ENCODE measurements around the gene DFFA. TPM values are rescaled to one million over a fixed set of nuclear protein-coding genes. Genes with fewer than 3 reads are reported as not detected.

DFFA gene
- total and polyA plus RNA-seq, 2 donors (not counting 1 experiment from before 2014, with no cell fraction given), result 27.8 to 33.5 TPM

DNA sequence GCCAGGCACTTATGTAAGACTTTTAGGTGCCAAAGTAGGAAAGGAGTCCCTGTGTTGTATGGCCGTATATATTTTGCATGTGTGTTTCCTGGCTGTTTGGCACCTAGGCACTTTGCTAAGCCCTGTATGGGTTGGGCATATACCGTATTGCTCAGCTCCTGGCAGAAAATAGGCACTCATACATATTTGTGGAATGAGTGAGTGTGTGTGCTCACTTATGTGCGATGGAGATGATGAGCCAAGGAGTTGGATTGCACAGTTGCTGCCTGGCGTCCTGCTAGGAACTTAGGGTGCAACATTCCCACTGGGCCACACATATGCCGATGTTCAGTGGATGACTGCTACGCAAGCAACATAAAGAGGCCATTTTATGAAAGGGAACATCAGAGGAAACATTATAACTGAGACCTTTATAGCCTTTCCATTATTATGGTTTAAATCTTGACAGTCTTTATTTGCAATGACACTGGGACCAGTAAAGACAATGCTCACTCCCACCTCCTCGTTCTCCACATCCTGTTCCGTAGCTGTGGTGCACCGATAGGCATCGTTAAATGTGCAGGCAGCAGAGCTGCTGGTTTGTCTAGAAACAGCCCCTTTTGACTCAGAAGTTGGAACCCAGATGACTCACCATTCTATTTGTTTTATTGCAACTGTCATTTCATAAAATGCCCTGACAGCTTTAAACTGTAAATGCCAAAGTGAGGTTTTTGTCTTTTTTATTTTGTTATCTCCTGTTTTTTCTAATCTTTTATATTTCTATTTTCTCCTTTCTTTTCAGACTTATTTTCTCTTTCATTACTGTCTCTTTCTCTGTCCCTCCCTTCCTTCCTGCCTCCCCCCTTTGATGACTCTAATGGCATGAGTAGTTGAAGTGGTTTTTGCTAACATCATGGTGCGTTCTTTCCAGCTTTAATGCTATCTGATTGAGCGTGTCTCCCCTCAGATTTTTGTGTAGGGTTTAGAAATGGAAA lies 38.5 kb upstream of the DFFA start:
- Histone ChIP-seq H3K9me3 (ENCODE audit: control insufficient read depth, insufficient read depth, low read depth, low read length) (no peaks in the 10 kb centered on the region), H3K27me3 (ENCODE audit: control insufficient read depth, insufficient read depth, low read length) (no peaks in the 10 kb centered on the region), H2AFZ (ENCODE audit: low read length) (no peak overlapping the region), H4K20me1 (ENCODE audit: control insufficient read depth, extremely low read depth, insufficient read depth, low read length) (no peaks in the 10 kb centered on the region), H3K9ac (ENCODE audit: insufficient read depth, low read length) (no peak overlapping the region), H3K27ac (ENCODE audit: insufficient read depth, low read length) (peak overlapping the region; percentile 85), H3K36me3 (ENCODE audit: control insufficient read depth, insufficient read depth, low read length) (no peaks in the 10 kb centered on the region), H3K4me2 (ENCODE audit: extremely low read depth, insufficient read depth, low read length) (peak overlapping the region; percentile 76), H3K4me3 (replicated peaks in 1 of 4; ENCODE audit: control extremely low read depth in 1 of 4, insufficient read depth in 1 of 4, low read depth in 3 of 4, low read length in 4 of 4) (peak overlapping the region; percentile 4 to 41 (median 18)), H3K4me1 (ENCODE audit: control insufficient read depth, extremely low read depth, insufficient read depth, low read length) (peaks cover 20% of the 10 kb centered on the region), H3K79me2 (ENCODE audit: control insufficient read depth, insufficient read depth, low read length) (peaks cover 26% of the 10 kb centered on the region)
- peak; percentile 88 to 96 for DNase-seq (ENCODE audit: low read depth in 2 of 2)
- TF ChIP-seq, protein P1, sequence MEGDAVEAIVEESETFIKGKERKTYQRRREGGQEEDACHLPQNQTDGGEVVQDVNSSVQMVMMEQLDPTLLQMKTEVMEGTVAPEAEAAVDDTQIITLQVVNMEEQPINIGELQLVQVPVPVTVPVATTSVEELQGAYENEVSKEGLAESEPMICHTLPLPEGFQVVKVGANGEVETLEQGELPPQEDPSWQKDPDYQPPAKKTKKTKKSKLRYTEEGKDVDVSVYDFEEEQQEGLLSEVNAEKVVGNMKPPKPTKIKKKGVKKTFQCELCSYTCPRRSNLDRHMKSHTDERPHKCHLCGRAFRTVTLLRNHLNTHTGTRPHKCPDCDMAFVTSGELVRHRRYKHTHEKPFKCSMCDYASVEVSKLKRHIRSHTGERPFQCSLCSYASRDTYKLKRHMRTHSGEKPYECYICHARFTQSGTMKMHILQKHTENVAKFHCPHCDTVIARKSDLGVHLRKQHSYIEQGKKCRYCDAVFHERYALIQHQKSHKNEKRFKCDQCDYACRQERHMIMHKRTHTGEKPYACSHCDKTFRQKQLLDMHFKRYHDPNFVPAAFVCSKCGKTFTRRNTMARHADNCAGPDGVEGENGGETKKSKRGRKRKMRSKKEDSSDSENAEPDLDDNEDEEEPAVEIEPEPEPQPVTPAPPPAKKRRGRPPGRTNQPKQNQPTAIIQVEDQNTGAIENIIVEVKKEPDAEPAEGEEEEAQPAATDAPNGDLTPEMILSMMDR (conservative IDR thresholded peaks at IDR 0.05 in 1 of 2, IDR thresholded peaks at IDR 0.05 in 1 of 2; ENCODE audit: low read depth in 1 of 2, low read length in 2 of 2), result no peak
- TF ChIP-seq EZH2 (IDR thresholded peaks at IDR 0.05; ENCODE audit: low read length, missing control alignments), result no peak

DNA sequence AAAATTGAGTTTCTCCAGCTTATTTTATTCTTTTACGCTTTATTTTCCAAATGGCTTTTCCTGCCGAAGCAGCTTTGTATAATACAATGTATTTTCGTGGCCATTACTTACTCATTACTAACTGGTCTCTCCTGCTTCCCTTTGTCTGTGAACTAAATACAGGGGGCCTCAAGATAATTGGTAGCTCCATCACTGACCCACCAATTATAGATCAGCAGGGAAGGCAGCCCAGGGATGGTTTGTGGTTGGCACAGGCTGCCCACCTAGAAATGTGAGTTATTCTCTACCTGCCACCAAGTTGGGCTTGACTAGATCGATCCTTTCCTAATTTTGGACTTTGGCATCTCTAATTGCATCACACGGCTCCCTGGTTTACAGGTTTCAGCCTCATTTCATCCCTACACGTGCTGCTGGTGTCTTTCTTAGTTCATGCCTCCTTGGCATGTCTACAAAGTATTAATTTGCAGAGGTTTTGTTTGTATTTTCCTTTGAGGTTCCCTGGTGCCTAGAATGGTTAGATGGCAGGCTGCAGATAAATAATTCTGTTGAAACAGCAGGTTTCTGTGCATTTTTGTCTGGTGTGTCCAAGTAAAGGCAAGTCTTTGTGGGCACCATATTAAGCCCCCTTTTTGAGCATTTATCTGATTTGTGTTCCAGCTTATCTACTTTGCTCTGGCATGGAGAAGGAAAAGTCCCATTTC lies 37.6 kb upstream of the DFFA start:
- DNase-seq (ENCODE audit: low read depth in 2 of 2), result no peak
- no peaks in the 10 kb centered on the region for H3K9me3 ChIP-seq (ENCODE audit: control insufficient read depth, insufficient read depth, low read depth, low read length)
- no peaks in the 10 kb centered on the region for H3K27me3 ChIP-seq (ENCODE audit: control insufficient read depth, insufficient read depth, low read length)
- TF ChIP-seq, protein P1 (conservative IDR thresholded peaks at IDR 0.05 in 1 of 2, IDR thresholded peaks at IDR 0.05 in 1 of 2; ENCODE audit: low read depth in 1 of 2, low read length in 2 of 2), result no peak
- TF ChIP-seq EZH2 (IDR thresholded peaks at IDR 0.05; ENCODE audit: low read length, missing control alignments), result no peak
- no peak overlapping the region for H2AFZ ChIP-seq (ENCODE audit: low read length)
- peaks cover 21% of the 10 kb centered on the region for H3K79me2 ChIP-seq (ENCODE audit: control insufficient read depth, insufficient read depth, low read length)
- no peaks in the 10 kb centered on the region for H3K36me3 ChIP-seq (ENCODE audit: control insufficient read depth, insufficient read depth, low read length)
- H3K4me3 ChIP-seq (replicated peaks in 1 of 4; ENCODE audit: control extremely low read depth in 1 of 4, insufficient read depth in 1 of 4, low read depth in 3 of 4, low read length in 4 of 4), result peak overlapping the region in 1 of 4 experiments; percentile 18
- peak overlapping the region; percentile 76 for H3K4me2 ChIP-seq (ENCODE audit: extremely low read depth, insufficient read depth, low read length)
- H3K27ac ChIP-seq (ENCODE audit: insufficient read depth, low read length), result peak overlapping the region; percentile 85
- peaks cover 18% of the 10 kb centered on the region for H3K4me1 ChIP-seq (ENCODE audit: control insufficient read depth, extremely low read depth, insufficient read depth, low read length)
- no peak overlapping the region for H3K9ac ChIP-seq (ENCODE audit: insufficient read depth, low read length)
- H4K20me1 ChIP-seq (ENCODE audit: control insufficient read depth, extremely low read depth, insufficient read depth, low read length), result no peaks in the 10 kb centered on the region

DNA sequence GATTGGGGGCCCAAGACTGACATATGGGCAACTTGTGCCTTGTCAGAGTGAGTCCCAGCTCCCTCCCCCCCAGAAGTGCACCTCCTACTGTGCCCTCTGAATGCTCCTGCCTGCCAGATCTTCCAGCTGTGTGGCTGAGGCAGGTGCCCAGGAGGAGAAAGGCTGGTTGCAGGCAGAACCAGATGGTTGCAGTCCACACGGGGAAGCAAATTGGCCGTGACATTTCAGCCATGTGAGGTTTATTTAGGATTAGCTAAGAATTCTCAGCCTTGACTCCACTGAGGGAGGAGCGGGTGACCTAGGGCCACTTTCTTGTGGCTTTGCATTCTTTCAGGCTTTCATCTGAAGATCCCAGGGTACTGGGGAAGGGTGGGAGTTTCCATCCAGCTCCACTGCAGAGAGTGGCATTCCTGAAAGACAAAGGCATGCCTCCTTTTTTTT lies 36.2 kb upstream of the DFFA start:
- DNase-seq (ENCODE audit: low read depth in 2 of 2), result peak in 1 of 2 donors; percentile 63
- H3K4me3 ChIP-seq (replicated peaks in 1 of 4; ENCODE audit: control extremely low read depth in 1 of 4, insufficient read depth in 1 of 4, low read depth in 3 of 4, low read length in 4 of 4), result no peak overlapping the region
- peaks cover 16% of the 10 kb centered on the region for H3K4me1 ChIP-seq (ENCODE audit: control insufficient read depth, extremely low read depth, insufficient read depth, low read length)
- H3K4me2 ChIP-seq (ENCODE audit: extremely low read depth, insufficient read depth, low read length), result no peak overlapping the region
- H3K27me3 ChIP-seq (ENCODE audit: control insufficient read depth, insufficient read depth, low read length), result no peaks in the 10 kb centered on the region
- no peak overlapping the region for H3K27ac ChIP-seq (ENCODE audit: insufficient read depth, low read length)
- TF ChIP-seq, protein P1 (conservative IDR thresholded peaks at IDR 0.05 in 1 of 2, IDR thresholded peaks at IDR 0.05 in 1 of 2; ENCODE audit: low read depth in 1 of 2, low read length in 2 of 2), result no peak
- no peak for TF ChIP-seq EZH2 (IDR thresholded peaks at IDR 0.05; ENCODE audit: low read length, missing control alignments)
- no peaks in the 10 kb centered on the region for H4K20me1 ChIP-seq (ENCODE audit: control insufficient read depth, extremely low read depth, insufficient read depth, low read length)
- no peaks in the 10 kb centered on the region for H3K36me3 ChIP-seq (ENCODE audit: control insufficient read depth, insufficient read depth, low read length)
- H2AFZ ChIP-seq (ENCODE audit: low read length), result no peak overlapping the region
- H3K9ac ChIP-seq (ENCODE audit: insufficient read depth, low read length), result no peak overlapping the region
- peaks cover 15% of the 10 kb centered on the region for H3K79me2 ChIP-seq (ENCODE audit: control insufficient read depth, insufficient read depth, low read length)
- no peaks in the 10 kb centered on the region for H3K9me3 ChIP-seq (ENCODE audit: control insufficient read depth, insufficient read depth, low read depth, low read length)
